Liver (tissue), 3 donors: ENCODE data around the gene UBE3D.

Experiments
- EGR1 ChIP-seq, 2 donors: IDR thresholded peaks; 2 replicates each; pipeline ENCODE4 v1.6.1; 2016 to 2018; ENCODE audit warnings: antibody characterized with exemption in 2 of 2, low read depth in 2 of 2
- GABPA ChIP-seq, 2 donors: IDR thresholded peaks in 1 of 2; conservative IDR thresholded peaks in 1 of 2; 2 replicates each; pipeline ENCODE4 v1.6.1; 2016; ENCODE audit warnings: antibody characterized with exemption in 2 of 2, mild to moderate bottlenecking in 1 of 2, moderate library complexity in 1 of 2
- JUND ChIP-seq, 2 donors: IDR thresholded peaks; 2 replicates each; pipeline ENCODE4 v1.6.1; 2016; ENCODE audit warnings: antibody characterized with exemption in 2 of 2
- RAD21 ChIP-seq, 2 donors: IDR thresholded peaks; 2 replicates each; pipeline ENCODE4 v1.6.1; 2016; ENCODE audit warnings: antibody characterized with exemption in 2 of 2, mild to moderate bottlenecking in 2 of 2
- SP1 ChIP-seq: IDR thresholded peaks from 2 replicates; pipeline ENCODE4 v1.6.1; 2018; ENCODE audit warnings: antibody characterized with exemption, mild to moderate bottlenecking
- TAF1 ChIP-seq: conservative IDR thresholded peaks from 2 replicates; pipeline ENCODE4 v1.6.1; 2016; ENCODE audit warnings: antibody characterized with exemption, mild to moderate bottlenecking
- TF ChIP-seq, protein P1 (sequence below): fragments of 150-350 bp; IDR thresholded peaks from 2 replicates; pipeline ENCODE4 v1.5.1; 2017; ENCODE audit warnings: improper control_type of control experiment, low read depth, low read length; ENCODE audit not compliant: missing input control
- TF ChIP-seq, protein P2 (sequence below): IDR thresholded peaks from 2 replicates; pipeline ENCODE4 v1.6.1; 2016; ENCODE audit warnings: antibody characterized with exemption
- TF ChIP-seq, protein P3 (sequence below): IDR thresholded peaks from 2 replicates; pipeline ENCODE4 v1.6.1; 2016; ENCODE audit warnings: antibody characterized with exemption
- TF ChIP-seq, protein P4 (sequence below): IDR thresholded peaks from 2 replicates; pipeline ENCODE4 v1.6.1; 2016; ENCODE audit warnings: antibody characterized with exemption, mild to moderate bottlenecking
- donor health status: healthy.
- donor health status: healthy.

DNA sequence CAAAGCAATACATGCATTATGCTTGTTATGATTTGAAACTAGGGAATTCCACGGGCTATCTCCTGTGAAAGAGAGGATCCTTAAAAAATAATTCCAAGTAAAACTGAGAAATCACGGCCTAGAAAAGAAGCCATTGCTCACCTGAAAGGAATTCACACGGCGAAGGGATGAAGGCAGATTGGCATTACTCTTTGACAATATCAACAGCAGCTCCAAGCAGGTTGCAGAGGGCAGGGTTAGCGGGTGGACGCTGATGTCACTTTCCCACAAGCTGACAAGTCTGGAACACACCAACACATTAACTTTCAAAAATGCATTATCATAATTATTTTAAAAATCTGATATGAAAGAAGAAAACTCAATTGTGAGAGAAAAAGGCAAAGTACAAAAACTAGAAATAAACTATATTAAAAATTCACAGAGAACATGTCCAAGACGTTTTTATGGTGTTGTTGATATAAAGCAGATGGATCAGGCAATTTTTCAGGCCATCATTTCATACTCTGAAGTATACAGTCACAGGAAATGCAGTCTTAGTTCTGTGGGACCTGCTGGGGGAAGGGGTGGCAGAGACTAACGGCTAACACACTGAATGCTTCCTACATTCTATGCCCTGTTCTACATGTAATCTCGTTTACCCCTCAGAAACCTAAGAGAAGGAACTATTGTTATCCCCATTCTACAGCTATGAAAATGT is 108.3 kb downstream of the UBE3D start:
- TF ChIP-seq, protein P1, sequence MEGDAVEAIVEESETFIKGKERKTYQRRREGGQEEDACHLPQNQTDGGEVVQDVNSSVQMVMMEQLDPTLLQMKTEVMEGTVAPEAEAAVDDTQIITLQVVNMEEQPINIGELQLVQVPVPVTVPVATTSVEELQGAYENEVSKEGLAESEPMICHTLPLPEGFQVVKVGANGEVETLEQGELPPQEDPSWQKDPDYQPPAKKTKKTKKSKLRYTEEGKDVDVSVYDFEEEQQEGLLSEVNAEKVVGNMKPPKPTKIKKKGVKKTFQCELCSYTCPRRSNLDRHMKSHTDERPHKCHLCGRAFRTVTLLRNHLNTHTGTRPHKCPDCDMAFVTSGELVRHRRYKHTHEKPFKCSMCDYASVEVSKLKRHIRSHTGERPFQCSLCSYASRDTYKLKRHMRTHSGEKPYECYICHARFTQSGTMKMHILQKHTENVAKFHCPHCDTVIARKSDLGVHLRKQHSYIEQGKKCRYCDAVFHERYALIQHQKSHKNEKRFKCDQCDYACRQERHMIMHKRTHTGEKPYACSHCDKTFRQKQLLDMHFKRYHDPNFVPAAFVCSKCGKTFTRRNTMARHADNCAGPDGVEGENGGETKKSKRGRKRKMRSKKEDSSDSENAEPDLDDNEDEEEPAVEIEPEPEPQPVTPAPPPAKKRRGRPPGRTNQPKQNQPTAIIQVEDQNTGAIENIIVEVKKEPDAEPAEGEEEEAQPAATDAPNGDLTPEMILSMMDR = no peak
- TF ChIP-seq TAF1 = no peak
- no peak for TF ChIP-seq SP1
- TF ChIP-seq, protein P2, sequence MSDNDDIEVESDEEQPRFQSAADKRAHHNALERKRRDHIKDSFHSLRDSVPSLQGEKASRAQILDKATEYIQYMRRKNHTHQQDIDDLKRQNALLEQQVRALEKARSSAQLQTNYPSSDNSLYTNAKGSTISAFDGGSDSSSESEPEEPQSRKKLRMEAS = no peak
- no peak for TF ChIP-seq RAD21 (IDR thresholded peaks at IDR 0.05)
- no peak for TF ChIP-seq GABPA (IDR thresholded peaks at IDR 0.05 in 1 of 2, conservative IDR thresholded peaks at IDR 0.05 in 1 of 2)
- no peak for TF ChIP-seq EGR1 (IDR thresholded peaks at IDR 0.05; ENCODE audit: low read depth in 2 of 2)
- no peak for TF ChIP-seq JUND (IDR thresholded peaks at IDR 0.05)
- TF ChIP-seq, protein P3, sequence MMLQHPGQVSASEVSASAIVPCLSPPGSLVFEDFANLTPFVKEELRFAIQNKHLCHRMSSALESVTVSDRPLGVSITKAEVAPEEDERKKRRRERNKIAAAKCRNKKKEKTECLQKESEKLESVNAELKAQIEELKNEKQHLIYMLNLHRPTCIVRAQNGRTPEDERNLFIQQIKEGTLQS = no peak
- TF ChIP-seq, protein P4, sequence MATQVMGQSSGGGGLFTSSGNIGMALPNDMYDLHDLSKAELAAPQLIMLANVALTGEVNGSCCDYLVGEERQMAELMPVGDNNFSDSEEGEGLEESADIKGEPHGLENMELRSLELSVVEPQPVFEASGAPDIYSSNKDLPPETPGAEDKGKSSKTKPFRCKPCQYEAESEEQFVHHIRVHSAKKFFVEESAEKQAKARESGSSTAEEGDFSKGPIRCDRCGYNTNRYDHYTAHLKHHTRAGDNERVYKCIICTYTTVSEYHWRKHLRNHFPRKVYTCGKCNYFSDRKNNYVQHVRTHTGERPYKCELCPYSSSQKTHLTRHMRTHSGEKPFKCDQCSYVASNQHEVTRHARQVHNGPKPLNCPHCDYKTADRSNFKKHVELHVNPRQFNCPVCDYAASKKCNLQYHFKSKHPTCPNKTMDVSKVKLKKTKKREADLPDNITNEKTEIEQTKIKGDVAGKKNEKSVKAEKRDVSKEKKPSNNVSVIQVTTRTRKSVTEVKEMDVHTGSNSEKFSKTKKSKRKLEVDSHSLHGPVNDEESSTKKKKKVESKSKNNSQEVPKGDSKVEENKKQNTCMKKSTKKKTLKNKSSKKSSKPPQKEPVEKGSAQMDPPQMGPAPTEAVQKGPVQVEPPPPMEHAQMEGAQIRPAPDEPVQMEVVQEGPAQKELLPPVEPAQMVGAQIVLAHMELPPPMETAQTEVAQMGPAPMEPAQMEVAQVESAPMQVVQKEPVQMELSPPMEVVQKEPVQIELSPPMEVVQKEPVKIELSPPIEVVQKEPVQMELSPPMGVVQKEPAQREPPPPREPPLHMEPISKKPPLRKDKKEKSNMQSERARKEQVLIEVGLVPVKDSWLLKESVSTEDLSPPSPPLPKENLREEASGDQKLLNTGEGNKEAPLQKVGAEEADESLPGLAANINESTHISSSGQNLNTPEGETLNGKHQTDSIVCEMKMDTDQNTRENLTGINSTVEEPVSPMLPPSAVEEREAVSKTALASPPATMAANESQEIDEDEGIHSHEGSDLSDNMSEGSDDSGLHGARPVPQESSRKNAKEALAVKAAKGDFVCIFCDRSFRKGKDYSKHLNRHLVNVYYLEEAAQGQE = no peak
